Subcutaneous abdominal adipose tissue (tissue), 5 donors: Measurements from ENCODE around the gene FAM117A.

Source experiments
- H3K27ac ChIP-seq: one replicate; pipeline ENCODE4 v1.7.0; 2013; ENCODE audit warnings: low read depth, mild to moderate bottlenecking, inconsistent platforms, low read length, moderate library complexity
- H3K27me3 ChIP-seq, 5 donors: one replicate each; pipeline ENCODE4 v1.7.0; 2013; ENCODE audit warnings: low read length in 5 of 5, inconsistent platforms in 1 of 5; ENCODE audit not compliant: control insufficient read depth in 5 of 5, insufficient read depth in 4 of 5
- H3K36me3 ChIP-seq, 5 donors: one replicate each; pipeline ENCODE4 v1.7.0; 2013; ENCODE audit warnings: low read length in 5 of 5; ENCODE audit not compliant: control insufficient read depth in 5 of 5, insufficient read depth in 5 of 5
- H3K4me1 ChIP-seq, 5 donors: one replicate each; pipeline ENCODE4 v1.7.0; 2013; ENCODE audit warnings: low read length in 5 of 5, mild to moderate bottlenecking in 3 of 5, moderate library complexity in 1 of 5; ENCODE audit not compliant: control insufficient read depth in 5 of 5, insufficient read depth in 5 of 5
- H3K4me3 ChIP-seq, 5 donors: one replicate each; pipeline ENCODE4 v1.7.0; 2013; ENCODE audit warnings: low read length in 5 of 5, low read depth in 1 of 5
- H3K9ac ChIP-seq, 5 donors: one replicate each; pipeline ENCODE4 v1.7.0; 2013; ENCODE audit warnings: low read length in 5 of 5, mild to moderate bottlenecking in 4 of 5, moderate library complexity in 3 of 5
- H3K9me3 ChIP-seq, 5 donors: one replicate each; pipeline ENCODE4 v1.7.0; 2013; ENCODE audit warnings: low read length in 5 of 5; ENCODE audit not compliant: control insufficient read depth in 5 of 5
- donor health status: healthy.
- donor health status: healthy.
- donor health status: healthy.
- donor health status: healthy.
- donor health status: healthy.

Gene FAM117A

DNA sequence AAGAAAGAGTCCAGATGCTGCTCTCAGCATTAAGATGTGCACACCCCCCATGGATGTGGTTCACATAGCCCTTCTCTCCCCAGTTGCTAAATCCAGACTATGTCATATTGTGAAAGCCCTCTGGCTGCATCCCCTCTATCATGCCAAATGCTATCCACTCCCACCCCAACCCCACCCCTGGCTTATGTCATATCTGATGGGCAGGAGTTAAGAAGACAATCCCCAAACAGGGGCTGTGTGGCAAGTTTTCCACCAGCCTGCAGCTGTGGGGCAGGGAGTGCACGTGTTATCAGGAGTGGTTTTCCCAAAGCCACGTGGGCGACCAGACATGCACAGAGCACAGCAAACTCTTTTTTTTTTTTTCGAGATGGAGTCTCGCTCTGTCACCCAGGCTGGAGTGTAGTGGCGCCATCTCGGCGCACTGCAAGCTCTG, 10.0 kb downstream of the FAM117A start:
- H3K27me3 ChIP-seq = no peaks in the 10 kb centered on the region
- no peak overlapping the region for H3K4me3 ChIP-seq
- peaks cover 0 to 22% (median 15%) of the 10 kb centered on the region in 5 donors for H3K4me1 ChIP-seq
- H3K36me3 ChIP-seq = peaks cover 0 to 6% (median 0%) of the 10 kb centered on the region in 5 donors
- no peak overlapping the region for H3K9ac ChIP-seq
- no peak overlapping the region for H3K27ac ChIP-seq
- no peaks in the 10 kb centered on the region for H3K9me3 ChIP-seq

DNA sequence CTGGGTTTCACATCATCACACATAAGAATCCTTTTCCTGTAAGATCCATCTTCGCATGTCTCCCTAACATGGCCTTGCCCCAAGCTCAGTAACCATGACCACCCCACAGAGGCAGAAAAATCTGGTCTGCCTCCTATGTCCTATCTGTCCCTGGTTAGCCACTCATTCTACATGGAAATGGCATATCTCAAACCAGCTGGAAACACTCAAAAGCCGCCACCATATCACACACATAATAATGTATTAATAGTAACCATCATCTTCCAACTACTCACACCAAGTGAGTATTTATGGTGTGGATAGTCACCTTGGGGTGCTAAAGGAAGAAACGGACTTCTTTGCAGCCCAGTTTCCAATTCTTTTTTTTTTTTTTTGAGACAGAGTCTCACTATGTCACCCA, 11.4 kb downstream of the FAM117A start:
- Histone ChIP-seq H3K9me3 (no peaks in the 10 kb centered on the region), H3K4me3 (no peak overlapping the region), H3K9ac (no peak overlapping the region), H3K27me3 (no peaks in the 10 kb centered on the region), H3K36me3 (peaks cover 0 to 3% (median 0%) of the 10 kb centered on the region in 5 donors), H3K27ac (no peak overlapping the region), H3K4me1 (peaks cover 0 to 22% (median 18%) of the 10 kb centered on the region in 5 donors)

- no peaks in the 10 kb centered on the region for H3K27me3 ChIP-seq
These were observed 14.2 kb downstream of the FAM117A start for GRCh38 chr17:49749730-49750129.

GRCh38 chr17:49748791-49749190, 15.1 kb downstream of the FAM117A start:
- Histone ChIP-seq H3K9ac (no peak overlapping the region), H3K9me3 (no peaks in the 10 kb centered on the region), H3K27me3 (no peaks in the 10 kb centered on the region), H3K27ac (no peak overlapping the region), H3K4me1 (peaks cover 0 to 15% (median 5%) of the 10 kb centered on the region in 5 donors), H3K4me3 (no peak overlapping the region), H3K36me3 (peaks cover 0 to 7% (median 0%) of the 10 kb centered on the region in 5 donors)

More at GRCh38 chr17:49749730-49750129, 14.2 kb downstream of the FAM117A start:
- H3K9ac ChIP-seq = no peak overlapping the region
- H3K4me1 ChIP-seq = peaks cover 0 to 18% (median 8%) of the 10 kb centered on the region in 5 donors
- H3K4me3 ChIP-seq = no peak overlapping the region
- H3K27ac ChIP-seq = no peak overlapping the region
- no peaks in the 10 kb centered on the region for H3K9me3 ChIP-seq
- H3K36me3 ChIP-seq = peaks cover 0 to 7% (median 0%) of the 10 kb centered on the region in 5 donors

DNA sequence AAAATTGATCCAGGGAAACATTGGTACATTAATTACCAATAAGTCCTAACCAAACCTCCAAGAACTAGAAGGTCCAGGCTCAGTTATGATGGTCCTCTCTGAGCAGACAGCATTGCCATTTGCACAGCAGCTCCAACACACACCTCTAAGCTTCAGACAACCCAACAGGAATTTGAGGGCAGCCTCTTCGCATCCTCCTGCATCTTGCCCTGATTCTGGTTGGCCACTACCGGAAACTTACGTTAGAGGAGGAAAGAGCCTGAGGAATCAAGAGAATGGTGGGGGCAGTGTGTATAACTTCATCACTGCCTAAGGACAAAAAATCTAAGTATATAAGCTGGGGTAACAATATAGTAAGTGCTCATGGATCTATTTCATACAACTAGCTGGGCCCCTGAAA, 15.7 kb downstream of the FAM117A start:
- peaks cover 0 to 13% (median 5%) of the 10 kb centered on the region in 5 donors for H3K4me1 ChIP-seq
- no peaks in the 10 kb centered on the region for H3K27me3 ChIP-seq
- H3K4me3 ChIP-seq = no peak overlapping the region
- no peak overlapping the region for H3K27ac ChIP-seq
- H3K9ac ChIP-seq = no peak overlapping the region
- H3K9me3 ChIP-seq = no peaks in the 10 kb centered on the region
- peaks cover 0 to 7% (median 0%) of the 10 kb centered on the region in 5 donors for H3K36me3 ChIP-seq

DNA sequence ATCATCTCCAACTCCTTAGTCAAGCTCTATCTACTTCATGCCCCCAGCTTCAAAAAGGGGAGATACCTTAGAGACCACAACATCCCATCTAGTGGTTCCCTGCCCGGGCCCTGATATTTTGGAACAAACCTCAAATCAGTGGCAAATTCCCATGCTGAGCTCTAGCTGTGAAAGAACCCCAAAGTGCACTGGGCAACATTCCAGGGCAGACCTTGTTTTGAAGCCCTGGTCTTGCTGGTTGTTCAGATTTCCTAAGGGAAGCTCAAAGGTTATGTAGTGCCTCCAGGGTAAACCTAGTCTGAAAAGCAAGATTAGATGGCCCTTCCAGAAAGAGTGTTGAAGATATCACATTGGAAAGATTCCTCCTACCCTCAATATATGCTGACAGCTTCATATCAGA, 16.3 kb downstream of the FAM117A start:
- peaks cover 0 to 7% (median 0%) of the 10 kb centered on the region in 5 donors for H3K36me3 ChIP-seq
- H3K4me1 ChIP-seq = peaks cover 0 to 19% (median 11%) of the 10 kb centered on the region in 5 donors
- H3K4me3 ChIP-seq = no peak overlapping the region
- H3K9me3 ChIP-seq = no peaks in the 10 kb centered on the region
- H3K27me3 ChIP-seq = no peaks in the 10 kb centered on the region
- no peak overlapping the region for H3K27ac ChIP-seq
- no peak overlapping the region for H3K9ac ChIP-seq

DNA sequence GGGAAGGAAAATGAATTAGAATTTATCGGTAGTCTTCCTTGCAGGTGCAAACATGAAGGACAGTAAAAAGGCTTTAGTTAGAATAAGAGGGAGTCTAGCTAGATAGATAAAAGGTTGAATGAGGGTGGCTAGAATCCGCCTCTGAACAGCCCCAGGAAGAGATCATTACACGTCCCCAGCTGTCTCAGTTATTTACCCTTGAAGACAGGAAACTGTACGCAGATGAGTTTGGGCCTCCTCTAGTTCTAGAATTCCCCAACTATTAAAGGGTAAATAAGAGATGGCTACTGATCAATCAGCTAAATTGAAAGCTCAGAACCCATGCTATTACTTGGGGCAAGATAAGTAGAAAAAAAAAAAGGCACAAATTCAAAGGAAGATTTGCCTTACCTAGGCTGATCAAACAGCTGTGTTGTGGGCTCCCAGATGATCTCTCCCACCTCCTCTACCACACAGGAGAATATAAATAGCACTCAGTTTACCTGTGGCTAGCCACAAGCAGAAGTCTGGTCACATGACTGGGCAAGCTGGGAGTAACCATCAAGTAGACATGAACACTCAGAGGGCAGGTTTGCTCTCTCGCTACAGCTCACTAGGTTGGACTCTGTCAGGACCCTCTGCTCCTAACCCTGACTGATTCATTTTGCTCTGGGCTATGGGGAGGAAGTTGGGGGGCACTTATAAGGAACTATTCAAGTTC, 17.0 kb downstream of the FAM117A start:
- Histone ChIP-seq H3K36me3 (peaks cover 0 to 7% (median 0%) of the 10 kb centered on the region in 5 donors), H3K9me3 (no peaks in the 10 kb centered on the region), H3K4me1 (peaks cover 4 to 26% (median 18%) of the 10 kb centered on the region in 5 donors), H3K9ac (no peak overlapping the region), H3K27me3 (no peaks in the 10 kb centered on the region), H3K27ac (no peak overlapping the region), H3K4me3 (no peak overlapping the region)

DNA sequence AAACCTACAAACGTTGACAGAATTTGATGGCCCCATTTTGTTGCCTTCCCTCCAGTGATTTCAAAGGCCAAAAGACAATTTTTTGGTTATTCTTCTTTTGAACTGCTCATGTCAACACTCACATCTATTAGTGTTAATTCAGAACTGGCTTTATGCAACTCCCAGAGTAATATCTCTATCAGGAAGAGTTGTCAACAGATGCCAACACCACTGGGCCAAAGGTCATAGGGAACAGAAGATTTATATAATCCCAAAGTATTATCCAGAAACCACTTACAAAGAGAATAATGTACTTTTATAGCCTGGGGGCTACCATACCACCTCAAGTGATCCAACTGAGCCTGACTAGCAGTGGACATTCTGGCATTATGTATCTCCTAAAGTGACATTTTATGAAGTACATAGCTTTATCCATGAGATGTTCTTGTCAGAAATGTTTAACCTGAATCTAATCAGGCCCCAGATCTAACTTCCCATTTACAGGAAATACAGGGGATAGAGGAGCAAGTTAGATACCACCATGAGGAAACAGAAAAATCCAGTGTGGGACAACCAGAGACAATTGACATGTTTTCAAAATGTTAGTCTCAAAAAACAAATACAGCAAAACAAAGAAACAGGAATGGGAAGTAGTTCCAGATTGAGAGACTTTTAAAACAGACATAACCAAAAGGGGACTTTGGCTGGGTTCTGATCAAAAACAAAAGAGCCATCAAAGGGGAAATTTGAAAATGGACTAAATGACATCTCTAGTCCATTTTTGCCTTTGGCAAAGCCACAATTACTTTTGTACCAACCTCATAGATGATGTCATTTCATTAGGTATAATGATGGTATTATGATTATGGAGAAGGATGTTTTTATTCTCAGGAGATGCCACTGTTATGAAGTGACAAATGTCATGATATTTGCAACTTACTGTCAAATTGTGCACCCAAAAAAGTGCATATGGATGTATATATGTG, 18.5 kb downstream of the FAM117A start:
- Histone ChIP-seq H3K27me3 (no peaks in the 10 kb centered on the region), H3K27ac (no peak overlapping the region), H3K4me1 (peaks cover 12 to 41% (median 32%) of the 10 kb centered on the region in 5 donors)

GRCh38 chr17:49742166-49742638, 21.7 kb downstream of the FAM117A start:
- peaks cover 0 to 7% (median 0%) of the 10 kb centered on the region in 5 donors for H3K36me3 ChIP-seq
- H3K9ac ChIP-seq = peak overlapping the region in 2 of 5 donors; percentile 31 to 47
- H3K4me1 ChIP-seq = peaks cover 14 to 59% (median 45%) of the 10 kb centered on the region in 5 donors
- no peaks in the 10 kb centered on the region for H3K9me3 ChIP-seq
- peak overlapping the region; percentile 7 for H3K27ac ChIP-seq
- no peak overlapping the region for H3K4me3 ChIP-seq
- no peaks in the 10 kb centered on the region for H3K27me3 ChIP-seq

More for the DNA sequence above, 18.5 kb downstream of the FAM117A start:
- Histone ChIP-seq H3K9ac (no peak overlapping the region), H3K36me3 (peaks cover 0 to 7% (median 0%) of the 10 kb centered on the region in 5 donors), H3K4me3 (no peak overlapping the region), H3K9me3 (no peaks in the 10 kb centered on the region)
